ENCODE measurements around the gene PIK3CA. TPM values are rescaled to one million over a fixed set of nuclear protein-coding genes. Genes with fewer than 3 reads are reported as not detected.

PIK3CA gene
- total RNA-seq = 28.5 and 40.5 TPM in 2 replicates

GRCh38 chr3:179147873-179148615 is at the start of gene PIK3CA:
Gene PIK3CA (plus strand): TSS chr3:179148357. CDS start chr3:179198826, 50,469 bp downstream.

GRCh38 chr3:179250803-179251476 is 102.8 kb downstream of the PIK3CA start, which contains the start of gene KCNMB3:
Gene KCNMB3 (minus strand): TSS chr3:179251114. CDS start chr3:179250990, 124 bp downstream.

Other genes starting within 250 kb of the PIK3CA start
- gene ZMAT3, start 76.5 kb upstream of the PIK3CA start, total RNA-seq = 57.7 and 63.0 TPM in 2 replicates
- gene KCNMB3, start 102.8 kb downstream of the PIK3CA start, total RNA-seq = 0.76 and 1.0 TPM in 2 replicates
- gene ZNF639, start 174.7 kb downstream of the PIK3CA start, total RNA-seq = 43.2 and 44.4 TPM in 2 replicates
- gene MFN1, start 199.4 kb downstream of the PIK3CA start, total RNA-seq = 48.5 and 55.5 TPM in 2 replicates

Data from smooth muscle cell of the pulmonary artery (primary cell).